HG03521 (cell line): ENCODE measurements around the gene ZEB2.

Experiments
- ATAC-seq: cut with Tn5 transposase; IDR thresholded peaks from one replicate; pipeline ENCODE4 v1.9.1; 2021; ENCODE audit warnings: mild to moderate bottlenecking, moderate library complexity; ENCODE audit not compliant: unreplicated experiment

ZEB2 gene

DNA sequence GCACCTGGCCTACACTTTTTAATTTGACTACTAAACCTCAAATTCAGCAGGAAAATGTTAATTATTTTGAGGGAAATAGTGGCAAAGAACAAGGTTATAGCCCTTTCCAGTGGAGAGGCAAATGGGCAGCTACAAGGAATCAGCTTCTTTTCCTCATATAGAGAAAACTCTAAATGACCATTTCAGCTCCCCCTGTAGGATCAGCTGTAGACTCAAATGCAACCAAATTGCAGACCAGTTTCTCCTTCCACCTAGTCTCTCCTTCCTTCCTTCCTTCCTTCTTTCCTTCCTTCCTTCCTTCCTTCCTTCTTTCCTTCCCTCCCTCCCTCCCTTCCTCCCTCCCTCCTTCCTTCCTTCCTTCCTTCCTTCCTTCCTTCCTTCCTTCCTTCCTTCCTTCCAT lies 158.2 kb downstream of the ZEB2 start:
- ATAC-seq: no peak

DNA sequence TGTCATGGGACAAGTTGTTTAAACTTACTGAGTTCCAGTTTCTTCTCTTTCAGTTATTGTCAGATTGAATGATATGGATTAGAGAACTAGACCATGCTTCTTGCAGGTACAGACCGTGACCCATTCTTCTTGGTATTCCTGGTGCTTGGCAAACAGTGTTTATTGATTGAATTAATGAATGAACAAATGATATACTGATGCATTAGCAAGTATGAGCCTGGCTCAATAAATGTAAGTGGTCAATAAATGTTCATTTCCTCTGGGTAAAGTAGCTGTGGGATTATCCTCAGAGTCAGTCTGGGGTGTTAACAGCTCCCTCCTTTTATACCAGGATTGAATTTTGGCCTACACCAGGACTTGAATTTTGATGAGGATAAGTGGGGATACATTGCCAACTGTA lies 160.2 kb downstream of the ZEB2 start:
- ATAC-seq: no peak

DNA sequence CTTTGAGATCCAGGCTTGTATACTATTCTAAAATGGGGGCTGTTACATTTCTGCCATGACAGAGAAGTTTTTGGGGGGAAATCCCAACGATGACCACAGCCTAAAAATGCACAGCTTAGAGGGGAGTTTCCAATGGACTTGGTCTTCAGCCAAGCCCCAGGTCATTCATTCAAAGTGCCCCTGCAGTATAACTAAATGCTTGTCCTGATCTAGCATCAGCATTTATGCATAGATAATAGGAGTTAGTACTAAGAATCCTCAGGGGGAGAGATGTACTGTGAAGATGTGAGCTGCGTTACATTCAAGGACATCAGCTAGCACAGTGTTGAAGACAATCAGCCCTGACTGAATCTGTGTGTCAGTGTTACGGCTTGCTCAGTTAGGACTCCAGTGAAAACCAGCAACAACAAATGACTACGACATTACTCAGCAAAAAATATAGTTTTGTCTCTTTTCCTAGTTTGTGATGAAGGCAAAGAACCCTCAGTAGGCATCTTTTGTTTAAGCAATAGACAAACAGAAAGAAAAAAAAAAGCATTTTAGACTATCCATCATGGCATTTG lies 160.9 kb downstream of the ZEB2 start:
- peak; percentile 60 for ATAC-seq

DNA sequence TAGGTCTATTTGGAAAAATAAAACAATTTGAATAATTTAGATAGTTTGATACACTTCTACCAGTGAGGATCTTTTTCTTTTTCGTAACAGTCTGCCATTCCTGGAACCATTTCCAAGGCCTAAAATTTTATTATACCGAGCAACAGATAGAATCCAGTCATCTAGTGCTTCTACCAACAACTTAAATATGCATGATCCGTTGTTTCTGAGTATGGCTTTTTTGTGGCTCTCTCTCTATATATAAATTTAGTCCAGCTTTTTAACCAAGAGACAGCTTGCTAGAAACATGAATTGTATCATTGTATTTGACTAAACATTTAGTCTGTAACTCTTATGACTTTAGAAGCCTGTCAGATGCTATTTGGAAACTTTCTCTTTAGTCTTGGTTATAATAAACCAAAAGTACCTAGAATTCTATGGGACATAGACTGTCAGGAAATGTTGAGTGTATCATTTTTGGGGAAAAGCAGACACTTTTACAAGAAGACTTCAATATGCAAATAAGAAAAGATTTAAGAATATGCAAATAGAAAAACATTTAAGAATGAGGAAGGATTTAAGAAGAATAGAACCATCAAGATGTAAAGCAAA lies 161.4 kb downstream of the ZEB2 start:
- no peak for ATAC-seq

- peak; percentile 70 for ATAC-seq
Observed at GRCh38 chr2:144357623-144358373, 162.1 kb downstream of the ZEB2 start.

DNA sequence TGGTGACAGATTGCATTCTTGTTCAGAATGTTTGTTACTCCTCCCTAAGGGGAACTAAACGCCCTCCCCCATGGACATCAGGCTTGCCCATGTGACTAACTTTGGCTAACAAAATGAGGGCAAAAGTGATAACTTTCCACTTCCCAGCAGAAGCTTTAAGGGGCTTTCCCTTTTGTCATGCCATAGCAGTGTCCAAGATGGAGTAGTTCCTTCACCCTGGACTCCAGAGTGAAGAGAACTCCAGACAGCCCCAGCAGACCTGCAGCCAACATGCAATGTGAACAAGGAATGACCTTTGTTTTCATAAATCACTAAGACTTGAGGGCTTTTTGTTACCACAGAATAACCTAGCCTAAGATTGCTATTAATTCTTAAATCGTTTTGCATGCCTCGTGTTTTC lies 163.5 kb downstream of the ZEB2 start:
- no peak for ATAC-seq

- ATAC-seq: no peak
Observed at GRCh38 chr2:144354953-144355352, 165.0 kb downstream of the ZEB2 start.

DNA sequence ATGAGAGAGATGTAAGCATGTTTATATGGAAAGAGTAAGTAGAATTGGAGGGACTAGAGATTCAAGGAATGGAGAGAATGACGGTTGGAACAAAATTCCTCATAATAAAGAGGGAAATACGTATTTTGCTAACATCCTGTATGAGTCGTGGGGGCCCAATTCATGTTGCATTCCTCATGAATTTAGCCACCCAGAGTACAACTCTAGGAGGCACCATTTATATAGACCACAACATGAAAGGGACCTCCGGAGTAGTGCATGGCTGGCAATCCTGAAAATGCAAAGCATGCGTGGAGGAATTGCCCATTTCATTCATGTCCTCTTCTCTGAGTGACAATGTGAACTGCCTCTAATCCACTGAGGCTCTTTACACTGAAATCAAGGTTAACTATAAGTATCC lies 168.2 kb downstream of the ZEB2 start:
- ATAC-seq: no peak

- no peak for ATAC-seq
Observed at GRCh38 chr2:144350151-144350802, 169.6 kb downstream of the ZEB2 start.

DNA sequence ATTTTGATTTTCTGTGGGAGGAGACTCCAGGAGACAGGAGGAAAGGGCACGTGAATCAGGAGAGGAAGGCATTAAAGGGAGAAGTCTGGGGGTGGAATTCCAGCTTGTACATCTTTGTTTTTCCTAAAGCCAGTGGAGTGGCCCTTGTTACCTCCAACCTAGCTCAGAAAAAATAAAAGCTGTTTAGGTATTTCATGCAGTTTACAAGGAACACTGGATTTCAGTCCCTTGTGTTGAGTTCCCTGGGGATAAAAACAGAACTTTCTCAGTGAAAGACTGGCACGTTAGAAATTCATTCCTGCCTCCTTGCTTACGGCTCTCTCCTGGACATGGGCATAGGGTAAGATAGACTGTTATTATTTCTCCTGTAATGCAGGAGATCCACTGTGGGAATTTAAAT lies 170.2 kb downstream of the ZEB2 start:
- ATAC-seq: no peak

GRCh38 chr2:144348846-144349245 lies 171.1 kb downstream of the ZEB2 start:
- ATAC-seq: no peak

GRCh38 chr2:144346229-144346628 lies 173.7 kb downstream of the ZEB2 start:
- no peak for ATAC-seq

DNA sequence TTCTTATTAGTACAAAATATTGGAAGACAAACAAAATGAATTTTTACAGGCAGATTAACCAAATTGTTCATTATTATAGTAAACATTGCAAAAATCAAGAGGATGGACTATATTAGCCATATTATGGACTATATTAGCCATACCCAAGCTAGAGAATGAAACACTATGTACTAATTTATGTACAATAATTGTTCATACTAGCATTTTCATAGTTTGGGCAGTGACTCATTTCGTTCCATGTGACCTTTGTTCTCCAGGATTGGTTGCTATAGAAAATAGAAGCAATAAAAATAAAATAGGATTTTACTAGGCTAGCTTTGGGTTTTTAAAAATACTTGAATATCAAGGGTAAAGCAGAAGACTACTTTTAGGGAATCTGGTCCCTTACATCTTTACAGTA lies 176.8 kb downstream of the ZEB2 start:
- no peak for ATAC-seq

DNA sequence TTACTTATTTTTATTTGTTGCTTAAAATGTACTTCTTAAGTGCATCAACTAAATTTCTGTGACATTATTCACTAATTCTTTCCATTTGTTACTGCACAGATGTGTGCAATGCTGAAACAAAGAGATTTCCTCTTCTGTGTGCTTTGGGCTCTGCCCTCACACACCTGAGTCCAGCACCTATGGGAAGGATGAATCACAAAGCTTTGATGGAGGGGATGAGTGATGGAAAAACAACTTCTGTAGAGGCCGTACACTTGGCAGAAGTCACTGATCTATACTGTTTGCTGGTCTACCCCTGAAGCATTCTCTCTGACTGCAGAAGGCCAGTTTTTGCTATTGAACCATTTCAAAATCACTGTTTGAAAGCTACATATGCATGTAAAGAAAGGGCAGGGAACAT lies 178.4 kb downstream of the ZEB2 start:
- no peak for ATAC-seq

GRCh38 chr2:144339048-144339447 lies 180.9 kb downstream of the ZEB2 start:
- no peak for ATAC-seq

- ATAC-seq: no peak
Observed at GRCh38 chr2:144334551-144334950, 185.4 kb downstream of the ZEB2 start.
